Measurements from ENCODE around the gene CELSR1.

The CELSR1 gene

GRCh38 chr22:46418827-46419226 is 118.6 kb downstream of the CELSR1 start:
- Histone ChIP-seq H4K12ac (ENCODE audit: low read depth, low read length) (no peak overlapping the region), H3K79me2 (ENCODE audit: control insufficient read depth, insufficient read depth, low read length, poor library complexity) (no peaks in the 10 kb centered on the region), H3K23ac (ENCODE audit: low read length) (no peak overlapping the region), H3K27ac (ENCODE audit: low read depth, low read length) (no peak overlapping the region), H2AK5ac (ENCODE audit: low read length) (no peak overlapping the region), H3K18ac (ENCODE audit: low read length) (no peak overlapping the region), H3K27me3 (ENCODE audit: insufficient read depth, low read length) (no peaks in the 10 kb centered on the region), H4K91ac (ENCODE audit: low read depth, low read length) (no peak overlapping the region), H2BK5ac (ENCODE audit: low read depth, low read length, poor library complexity) (no peak overlapping the region), H2AFZ (ENCODE audit: insufficient read depth, low read length, poor library complexity) (no peak overlapping the region), H3K79me1 (ENCODE audit: low read length) (no peaks in the 10 kb centered on the region), H3K4me3 (ENCODE audit: low read depth, low read length) (no peak overlapping the region), H2BK12ac (ENCODE audit: low read length) (no peak overlapping the region), H4K8ac (ENCODE audit: low read depth, low read length) (no peak overlapping the region), H3K9me3 (ENCODE audit: insufficient read depth, low read depth, low read length) (peaks cover 10% of the 10 kb centered on the region), H3K36me3 (ENCODE audit: control insufficient read depth in 1 of 2, insufficient read depth in 2 of 2, low read length in 2 of 2) (peaks cover 0 to 3% of the 10 kb centered on the region in 2 experiments), H3K4me1 (ENCODE audit: control insufficient read depth in 1 of 2, insufficient read depth in 2 of 2, low read length in 2 of 2) (peaks cover 13% of the 10 kb centered on the region in 2 experiments), H2BK120ac (ENCODE audit: insufficient read depth, low read length, poor library complexity) (no peak overlapping the region), H3K14ac (ENCODE audit: low read length) (no peak overlapping the region), H3K9ac (ENCODE audit: low read length) (no peak overlapping the region), H3K4me2 (ENCODE audit: low read length) (no peak overlapping the region), H3K4ac (ENCODE audit: low read depth, low read length) (no peak overlapping the region)
- DNase-seq: no peak
- no CpG with 5 or more reads among the region's 11 CpGs for WGBS (ENCODE audit: extremely low coverage, insufficient coverage, insufficient read length)

GRCh38 chr22:46417769-46418168 is 119.7 kb downstream of the CELSR1 start:
- Histone ChIP-seq H3K18ac (ENCODE audit: low read length) (no peak overlapping the region), H3K79me2 (ENCODE audit: control insufficient read depth, insufficient read depth, low read length, poor library complexity) (no peaks in the 10 kb centered on the region), H3K4me2 (ENCODE audit: low read length) (no peak overlapping the region), H3K27me3 (ENCODE audit: insufficient read depth, low read length) (no peaks in the 10 kb centered on the region), H3K27ac (ENCODE audit: low read depth, low read length) (no peak overlapping the region), H3K4me3 (ENCODE audit: low read depth, low read length) (no peak overlapping the region), H3K79me1 (ENCODE audit: low read length) (no peaks in the 10 kb centered on the region), H3K4me1 (ENCODE audit: control insufficient read depth in 1 of 2, insufficient read depth in 2 of 2, low read length in 2 of 2) (peaks cover 13% of the 10 kb centered on the region in 2 experiments), H3K4ac (ENCODE audit: low read depth, low read length) (no peak overlapping the region), H3K36me3 (ENCODE audit: control insufficient read depth in 1 of 2, insufficient read depth in 2 of 2, low read length in 2 of 2) (peaks cover 0 to under 1% of the 10 kb centered on the region in 2 experiments), H2BK12ac (ENCODE audit: low read length) (no peak overlapping the region), H3K9me3 (ENCODE audit: insufficient read depth, low read depth, low read length) (peaks cover 10% of the 10 kb centered on the region), H4K8ac (ENCODE audit: low read depth, low read length) (no peak overlapping the region), H2BK120ac (ENCODE audit: insufficient read depth, low read length, poor library complexity) (no peak overlapping the region), H2BK5ac (ENCODE audit: low read depth, low read length, poor library complexity) (no peak overlapping the region), H4K12ac (ENCODE audit: low read depth, low read length) (no peak overlapping the region), H3K23ac (ENCODE audit: low read length) (no peak overlapping the region), H3K9ac (ENCODE audit: low read length) (no peak overlapping the region), H3K14ac (ENCODE audit: low read length) (no peak overlapping the region), H2AK5ac (ENCODE audit: low read length) (no peak overlapping the region), H2AFZ (ENCODE audit: insufficient read depth, low read length, poor library complexity) (no peak overlapping the region), H4K91ac (ENCODE audit: low read depth, low read length) (no peak overlapping the region)
- no peak for DNase-seq
- no CpG with 5 or more reads among the region's 7 CpGs for WGBS (ENCODE audit: extremely low coverage, insufficient coverage, insufficient read length)

- Histone ChIP-seq H3K4ac (ENCODE audit: low read depth, low read length) (no peak overlapping the region), H3K36me3 (ENCODE audit: control insufficient read depth in 1 of 2, insufficient read depth in 2 of 2, low read length in 2 of 2) (no peaks in the 10 kb centered on the region), H3K23ac (ENCODE audit: low read length) (no peak overlapping the region), H2AFZ (ENCODE audit: insufficient read depth, low read length, poor library complexity) (no peak overlapping the region), H3K9ac (ENCODE audit: low read length) (no peak overlapping the region), H4K91ac (ENCODE audit: low read depth, low read length) (no peak overlapping the region), H3K79me2 (ENCODE audit: control insufficient read depth, insufficient read depth, low read length, poor library complexity) (no peaks in the 10 kb centered on the region), H2BK120ac (ENCODE audit: insufficient read depth, low read length, poor library complexity) (no peak overlapping the region), H3K4me3 (ENCODE audit: low read depth, low read length) (no peak overlapping the region), H2BK5ac (ENCODE audit: low read depth, low read length, poor library complexity) (no peak overlapping the region), H4K8ac (ENCODE audit: low read depth, low read length) (no peak overlapping the region), H3K27me3 (ENCODE audit: insufficient read depth, low read length) (no peaks in the 10 kb centered on the region), H3K14ac (ENCODE audit: low read length) (no peak overlapping the region), H3K4me1 (ENCODE audit: control insufficient read depth in 1 of 2, insufficient read depth in 2 of 2, low read length in 2 of 2) (peaks cover 13% of the 10 kb centered on the region in 2 experiments), H3K18ac (ENCODE audit: low read length) (no peak overlapping the region), H3K9me3 (ENCODE audit: insufficient read depth, low read depth, low read length) (peaks cover 10% of the 10 kb centered on the region), H3K27ac (ENCODE audit: low read depth, low read length) (no peak overlapping the region), H2AK5ac (ENCODE audit: low read length) (no peak overlapping the region), H3K79me1 (ENCODE audit: low read length) (no peaks in the 10 kb centered on the region), H2BK12ac (ENCODE audit: low read length) (no peak overlapping the region), H4K12ac (ENCODE audit: low read depth, low read length) (no peak overlapping the region), H3K4me2 (ENCODE audit: low read length) (no peak overlapping the region)
- no CpG with 5 or more reads among the region's 24 CpGs for WGBS (ENCODE audit: extremely low coverage, insufficient coverage, insufficient read length)
- DNase-seq: peak; percentile 47 to 55
Observed at GRCh38 chr22:46416891-46417580, 120.4 kb downstream of the CELSR1 start.

GRCh38 chr22:46416520-46416871 is 120.9 kb downstream of the CELSR1 start:
- no peak overlapping the region for H3K4ac ChIP-seq (ENCODE audit: low read depth, low read length)
- H3K4me3 ChIP-seq (ENCODE audit: low read depth, low read length): no peak overlapping the region
- no peak overlapping the region for H4K12ac ChIP-seq (ENCODE audit: low read depth, low read length)
- peak overlapping the region; percentile 5 for H2BK12ac ChIP-seq (ENCODE audit: low read length)
- no peak overlapping the region for H3K27ac ChIP-seq (ENCODE audit: low read depth, low read length)
- no peak overlapping the region for H4K8ac ChIP-seq (ENCODE audit: low read depth, low read length)
- peaks cover 13% of the 10 kb centered on the region in 2 experiments for H3K4me1 ChIP-seq (ENCODE audit: control insufficient read depth in 1 of 2, insufficient read depth in 2 of 2, low read length in 2 of 2)
- no peaks in the 10 kb centered on the region for H3K79me1 ChIP-seq (ENCODE audit: low read length)
- H3K27me3 ChIP-seq (ENCODE audit: insufficient read depth, low read length): no peaks in the 10 kb centered on the region
- no peak overlapping the region for H2AFZ ChIP-seq (ENCODE audit: insufficient read depth, low read length, poor library complexity)
- no peaks in the 10 kb centered on the region for H3K79me2 ChIP-seq (ENCODE audit: control insufficient read depth, insufficient read depth, low read length, poor library complexity)
- no peak overlapping the region for H3K14ac ChIP-seq (ENCODE audit: low read length)
- peaks cover 10% of the 10 kb centered on the region for H3K9me3 ChIP-seq (ENCODE audit: insufficient read depth, low read depth, low read length)
- H2AK5ac ChIP-seq (ENCODE audit: low read length): no peak overlapping the region
- no peak overlapping the region for H3K9ac ChIP-seq (ENCODE audit: low read length)
- no CpG with 5 or more reads among the region's 14 CpGs for WGBS (ENCODE audit: extremely low coverage, insufficient coverage, insufficient read length)
- no peak overlapping the region for H2BK120ac ChIP-seq (ENCODE audit: insufficient read depth, low read length, poor library complexity)
- H3K18ac ChIP-seq (ENCODE audit: low read length): no peak overlapping the region
- H3K4me2 ChIP-seq (ENCODE audit: low read length): no peak overlapping the region
- H3K23ac ChIP-seq (ENCODE audit: low read length): no peak overlapping the region
- H3K36me3 ChIP-seq (ENCODE audit: control insufficient read depth in 1 of 2, insufficient read depth in 2 of 2, low read length in 2 of 2): no peaks in the 10 kb centered on the region
- H4K91ac ChIP-seq (ENCODE audit: low read depth, low read length): no peak overlapping the region
- H2BK5ac ChIP-seq (ENCODE audit: low read depth, low read length, poor library complexity): no peak overlapping the region
- DNase-seq: peak; percentile 72 to 77

Measured in trophoblast cell (in vitro differentiated cells and primary cell).